Dedifferentiated amniotic fluid mesenchymal stem cell (primary cell): ENCODE results near the gene EXOC6B.

Experiments used
- DNase-seq: peaks from one replicate; pipeline ENCODE4 v3.0.0-alpha.2; 2016; ENCODE audit errors: extremely low spot score

EXOC6B gene

DNA sequence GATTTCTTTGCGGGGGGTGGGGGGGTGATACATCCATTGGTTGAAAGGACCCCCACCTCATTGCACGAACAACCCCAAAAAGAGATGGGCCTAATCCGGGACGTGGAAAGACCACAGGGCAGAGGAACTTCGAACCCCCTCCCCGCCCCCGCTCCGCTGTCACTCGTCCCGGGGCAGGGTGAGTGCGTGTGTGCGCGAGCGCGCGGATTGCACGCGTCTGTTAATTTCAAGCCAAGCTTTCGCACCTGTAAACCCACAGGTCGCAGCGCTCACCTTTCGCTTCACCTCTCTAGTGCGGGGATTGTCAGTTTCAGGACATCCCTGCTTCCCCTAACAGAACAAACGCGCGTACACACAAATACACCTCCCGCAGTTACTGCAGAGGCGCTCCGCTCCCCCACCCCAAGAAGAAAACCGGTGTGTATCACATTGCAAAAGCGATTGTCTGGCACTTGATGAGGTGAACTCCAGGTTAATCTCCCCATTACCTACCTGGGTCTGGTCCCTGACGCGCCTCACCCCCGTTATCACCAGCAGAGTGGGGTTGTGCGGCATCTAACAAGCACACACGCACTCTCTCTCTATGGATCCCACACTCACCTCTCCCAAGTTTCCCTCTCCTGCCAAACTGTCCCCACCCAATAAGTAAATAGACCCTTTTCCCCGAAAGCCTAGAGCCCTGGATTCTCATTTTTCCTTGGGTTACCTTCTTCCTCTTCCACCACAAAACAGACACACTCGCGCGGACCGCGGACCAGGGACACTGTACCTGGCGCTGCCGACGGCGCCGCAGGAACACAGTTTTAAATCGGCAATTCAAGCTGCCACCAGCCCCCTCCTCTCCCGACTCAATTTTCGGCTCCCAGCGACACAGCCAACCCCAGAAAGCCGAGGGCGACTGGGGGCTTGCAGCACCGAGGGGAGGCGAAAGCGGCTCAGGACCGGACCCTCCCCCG lies 679.2 kb downstream of the EXOC6B start:
- no peak for DNase-seq

- no peak for DNase-seq
These were observed 680.0 kb downstream of the EXOC6B start for GRCh38 chr2:72145658-72146329.

DNA sequence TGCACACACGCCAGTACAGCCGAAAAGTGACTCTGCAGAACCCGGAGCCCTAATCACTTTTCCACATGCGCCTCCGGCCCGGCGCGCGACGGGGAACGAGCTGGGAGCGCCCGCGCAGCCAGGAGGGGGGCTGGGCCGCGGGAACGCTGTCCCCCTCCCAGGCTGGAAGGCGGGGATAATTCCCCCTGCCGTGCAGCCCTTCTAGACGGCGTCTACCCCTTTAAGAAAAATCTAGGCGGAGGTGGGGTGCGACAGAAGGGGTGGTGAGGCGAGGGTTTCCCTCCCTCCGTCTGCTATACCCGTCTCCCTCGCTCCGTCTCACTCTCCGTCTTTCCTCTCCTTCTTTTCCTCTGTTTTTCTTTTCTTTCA lies 680.6 kb downstream of the EXOC6B start:
- no peak for DNase-seq

DNA sequence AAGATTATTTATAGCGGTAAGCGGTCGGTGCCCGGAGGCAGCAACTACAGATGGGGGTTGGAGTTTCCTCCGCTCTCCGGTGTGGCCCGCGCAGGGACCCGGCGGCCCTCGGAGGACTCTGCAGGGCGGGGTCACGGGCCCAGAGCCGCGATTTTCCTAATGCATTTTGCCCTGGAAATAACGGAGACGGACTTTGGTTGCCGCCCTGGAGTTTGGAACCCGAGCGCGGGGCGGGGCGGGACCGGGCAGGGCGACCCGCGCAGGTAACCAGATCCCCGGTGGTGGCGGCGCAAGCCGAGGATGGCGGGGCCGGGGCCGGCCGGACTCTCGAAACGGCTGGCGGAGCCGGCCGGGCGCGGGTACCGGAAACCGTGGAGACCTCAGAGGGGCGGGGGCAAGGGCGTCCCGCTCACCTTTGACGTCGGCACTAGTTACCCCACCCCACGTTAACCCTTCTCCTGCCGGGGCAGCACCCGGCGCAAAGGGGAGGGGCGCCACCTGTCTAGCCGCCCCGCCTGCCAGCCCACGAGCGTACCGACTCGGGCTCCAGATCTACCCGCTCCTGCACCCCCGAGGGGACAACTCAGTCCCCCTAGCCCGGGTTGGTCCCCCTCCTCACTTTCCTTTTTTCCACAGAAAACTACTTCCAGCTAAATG lies 681.1 kb downstream of the EXOC6B start:
- no peak for DNase-seq

GRCh38 chr2:72144274-72144631 lies 681.6 kb downstream of the EXOC6B start:
- no peak for DNase-seq

GRCh38 chr2:72143441-72144273 lies 682.2 kb downstream of the EXOC6B start:
- DNase-seq = no peak

DNA sequence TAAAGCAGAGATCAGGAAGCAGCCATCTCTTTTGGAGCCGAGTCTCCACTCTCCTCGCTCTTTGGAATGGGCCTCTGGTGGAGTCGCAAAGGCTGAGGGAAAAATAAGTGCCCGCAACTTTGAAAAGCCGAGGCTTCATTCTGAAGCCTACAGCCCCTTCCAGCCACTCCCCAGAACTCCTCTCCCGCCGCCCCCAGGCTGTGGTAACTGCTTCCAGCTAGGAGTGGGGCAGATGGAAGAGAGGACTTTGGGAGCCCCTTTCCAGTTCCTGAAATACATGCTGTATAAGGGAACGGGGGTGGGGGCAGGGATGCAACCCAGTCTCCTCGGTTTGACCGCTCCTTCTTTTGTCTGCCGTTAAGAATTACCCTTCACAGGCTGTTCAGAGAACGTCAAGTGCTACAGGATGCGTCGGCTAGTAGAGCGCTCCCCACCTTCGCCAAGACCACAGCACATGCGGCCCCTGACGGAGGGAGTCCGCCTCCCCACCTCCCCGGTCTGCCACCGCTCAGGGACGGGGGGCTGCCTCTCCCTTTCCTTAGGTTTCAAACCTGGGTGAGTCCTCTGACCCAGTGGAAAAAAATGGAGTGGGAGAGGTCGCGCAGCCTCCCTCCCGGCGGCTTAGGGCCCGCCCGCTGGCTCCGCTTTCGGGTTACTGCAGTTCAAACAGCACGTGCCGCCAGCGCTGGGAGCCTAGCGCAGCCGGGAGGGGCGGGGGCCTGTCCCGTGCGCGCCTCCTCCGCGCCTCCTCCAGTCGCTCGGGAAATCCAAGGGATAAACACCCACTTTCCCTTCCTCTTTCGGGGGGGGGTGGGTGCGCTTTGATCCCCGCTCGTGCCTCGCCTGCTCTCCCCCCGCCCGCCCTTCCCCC lies 683.0 kb downstream of the EXOC6B start:
- no peak for DNase-seq

DNA sequence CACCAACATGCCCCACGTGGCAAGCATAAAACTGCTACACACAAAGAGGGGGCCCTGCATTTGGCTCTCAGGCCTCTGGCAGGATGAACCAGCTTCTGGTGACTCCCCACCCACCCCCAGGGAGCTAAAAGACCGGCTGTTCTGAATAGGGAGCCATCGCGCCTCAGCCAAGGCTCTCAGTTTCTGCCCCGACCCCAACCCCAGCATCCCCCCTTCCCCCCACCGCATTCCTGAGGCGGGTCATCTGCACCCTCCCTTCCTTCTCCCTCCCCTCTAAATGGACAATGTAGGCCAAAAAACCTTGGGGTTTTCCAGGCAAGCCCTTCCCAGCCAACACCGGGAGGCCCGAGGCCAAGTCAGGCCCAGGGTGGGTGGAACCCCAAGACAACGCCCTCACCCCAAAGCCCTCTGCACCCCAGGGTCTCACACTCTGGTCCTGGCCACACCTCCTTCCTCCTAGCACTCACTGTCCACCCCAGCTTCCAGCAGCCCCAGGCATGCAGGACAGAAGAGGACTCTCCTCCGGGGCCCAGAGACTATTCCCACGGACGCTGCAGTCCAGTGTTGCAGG lies 683.9 kb downstream of the EXOC6B start:
- no peak for DNase-seq

GRCh38 chr2:72141032-72141645 lies 684.7 kb downstream of the EXOC6B start:
- no peak for DNase-seq

- DNase-seq = no peak
These were observed 685.2 kb downstream of the EXOC6B start for GRCh38 chr2:72140621-72140960.

DNA sequence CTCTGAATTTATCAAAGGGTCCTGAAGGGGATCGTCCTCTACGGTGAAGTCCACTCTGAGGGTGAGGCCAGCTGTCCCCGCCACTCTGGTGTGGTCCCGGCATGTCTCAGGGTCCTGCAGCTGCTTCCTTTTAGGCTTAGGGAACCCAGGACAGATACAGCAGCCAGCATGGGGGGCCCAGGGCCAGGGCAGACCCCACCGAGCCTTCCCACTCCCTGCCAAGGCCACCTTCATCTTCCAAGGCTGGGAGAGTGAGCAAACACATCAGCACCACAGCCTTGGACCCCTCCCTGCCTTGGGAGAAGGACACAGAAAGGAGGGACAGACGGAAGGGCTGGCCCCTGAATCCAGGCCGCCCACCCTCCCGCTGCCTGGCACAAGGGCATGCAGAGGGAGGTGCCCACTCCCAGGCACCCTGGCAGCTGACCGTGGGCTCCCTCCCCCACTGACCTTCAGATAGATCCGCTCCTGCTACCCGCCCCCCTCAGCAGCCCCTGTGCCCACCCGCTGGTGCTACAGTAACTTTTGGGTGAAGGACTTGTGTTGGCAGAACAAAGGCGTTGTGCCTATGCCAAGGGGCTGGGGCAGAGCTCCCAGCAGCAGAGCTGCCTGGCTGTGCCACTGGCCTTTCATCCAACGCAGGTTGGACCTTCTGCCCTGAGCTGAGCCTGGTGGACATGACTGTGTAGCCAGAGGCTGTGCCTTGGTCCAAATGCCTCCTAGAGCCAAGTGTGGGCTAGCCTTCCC lies 685.8 kb downstream of the EXOC6B start:
- DNase-seq = no peak

- no peak for DNase-seq
These were observed 686.4 kb downstream of the EXOC6B start for GRCh38 chr2:72139471-72139873.

DNA sequence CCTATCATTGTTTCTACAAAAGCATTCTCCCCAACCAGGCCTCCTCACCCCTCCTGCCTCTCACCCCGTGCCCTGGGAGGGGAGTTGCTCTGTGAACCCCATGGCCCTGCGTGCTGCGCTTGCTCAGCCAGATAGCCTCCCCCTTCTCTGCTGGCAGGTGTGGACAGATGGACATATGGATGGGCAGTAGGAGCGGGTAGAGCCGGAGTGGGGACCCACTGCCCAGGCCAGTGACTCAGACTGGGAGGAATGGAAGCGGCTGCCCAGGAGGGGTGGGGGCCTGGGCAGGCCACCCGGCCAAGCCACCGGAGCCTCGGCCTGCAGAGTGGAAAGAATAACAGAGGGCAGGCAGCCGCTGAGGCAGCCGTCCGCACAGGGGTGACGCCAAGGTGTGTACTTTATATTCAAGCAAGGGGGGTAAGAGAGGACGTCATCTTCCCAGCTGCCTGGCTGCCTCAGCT lies 686.9 kb downstream of the EXOC6B start:
- no peak for DNase-seq

DNA sequence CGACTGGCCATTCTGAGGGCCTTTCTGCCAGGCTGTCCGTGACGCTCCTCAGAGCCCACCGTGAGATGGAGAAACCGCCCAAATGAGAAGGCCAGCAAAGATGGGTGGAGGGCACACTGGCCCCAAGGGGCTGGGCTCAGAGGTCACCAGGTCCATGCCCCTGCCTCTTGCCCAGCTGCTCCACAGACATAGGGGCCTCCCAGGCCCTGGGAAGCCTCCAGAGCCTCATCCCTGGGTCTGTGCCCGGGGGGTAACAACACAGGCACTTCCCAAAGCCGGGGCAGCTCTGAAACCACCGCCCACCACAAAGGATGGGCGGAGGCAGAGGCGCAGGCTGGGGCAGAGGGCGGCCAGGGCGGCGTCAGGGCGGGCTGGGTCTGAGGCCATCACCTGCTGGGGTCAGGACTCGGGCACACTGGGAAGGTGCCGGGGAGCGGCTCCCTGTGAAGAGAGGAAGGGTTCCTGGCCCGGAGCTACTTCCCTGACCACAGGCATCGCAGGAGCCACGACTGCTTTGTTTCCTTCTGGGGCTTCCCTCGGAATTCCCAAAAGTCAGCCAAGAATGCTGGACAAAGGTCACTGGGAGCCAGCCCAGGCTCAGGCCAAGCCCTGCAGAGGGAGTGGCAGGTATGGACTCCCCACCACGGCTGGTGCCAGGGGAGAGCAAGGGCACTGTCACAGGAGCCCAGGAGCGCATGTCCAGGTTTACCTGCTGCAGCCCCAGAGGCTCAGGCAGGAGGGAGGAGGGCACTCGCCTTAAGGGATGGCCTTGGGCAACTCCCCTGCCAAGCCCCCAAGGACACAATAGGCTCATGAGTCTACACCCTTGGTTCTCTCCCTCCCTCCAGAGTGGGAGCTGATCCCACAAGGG lies 687.6 kb downstream of the EXOC6B start:
- no peak for DNase-seq

- DNase-seq = peak; percentile 45
These were observed 688.3 kb downstream of the EXOC6B start for GRCh38 chr2:72137498-72138010.

GRCh38 chr2:72136933-72137497 lies 688.8 kb downstream of the EXOC6B start:
- no peak for DNase-seq

GRCh38 chr2:72136331-72136730 lies 689.5 kb downstream of the EXOC6B start:
- no peak for DNase-seq

- no peak for DNase-seq
These were observed 689.9 kb downstream of the EXOC6B start for GRCh38 chr2:72135921-72136320.
